Measurements from ENCODE around the gene METRN.
A peak's percentile ranks its signal among the peaks of the same experiment; 100 is the strongest.

DNA sequence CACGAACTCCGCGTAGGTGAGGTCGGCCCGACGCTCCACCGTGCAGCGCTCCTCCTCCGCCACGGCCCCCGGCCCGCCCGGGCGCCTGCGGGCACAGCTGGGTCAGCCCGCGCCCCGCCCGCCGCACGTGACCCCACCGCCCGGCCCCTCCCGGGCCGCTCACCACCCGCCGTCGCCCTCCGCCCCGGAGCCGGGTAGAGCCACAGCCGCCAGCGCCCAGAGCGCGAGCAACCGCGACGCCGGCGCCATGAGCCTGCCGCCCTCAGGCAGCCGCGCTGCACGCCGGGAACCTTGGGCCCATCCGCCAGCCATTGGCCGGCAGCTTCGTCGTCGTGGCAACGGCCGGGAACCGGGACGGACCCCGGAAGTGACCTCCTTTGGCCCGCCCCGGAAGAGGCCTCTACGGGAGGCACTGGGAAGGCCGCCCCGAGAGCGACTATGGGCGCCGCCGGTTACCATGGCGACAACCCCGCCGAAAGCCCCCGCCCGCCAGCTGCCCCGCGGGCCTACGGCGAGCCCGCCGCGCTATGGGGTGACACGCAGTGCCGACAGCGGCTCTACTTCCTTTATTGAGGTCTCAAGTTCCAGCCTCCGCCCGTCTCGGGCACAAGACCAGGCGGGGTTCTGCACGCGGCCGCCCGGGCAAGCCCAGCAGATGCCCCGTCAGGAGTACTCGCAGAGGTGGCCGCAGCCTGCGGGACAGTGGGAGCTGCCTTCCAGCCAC lies 30.7 kb upstream of the METRN start, which contains the start of gene JMJD8:
- TF ChIP-seq, protein P1, sequence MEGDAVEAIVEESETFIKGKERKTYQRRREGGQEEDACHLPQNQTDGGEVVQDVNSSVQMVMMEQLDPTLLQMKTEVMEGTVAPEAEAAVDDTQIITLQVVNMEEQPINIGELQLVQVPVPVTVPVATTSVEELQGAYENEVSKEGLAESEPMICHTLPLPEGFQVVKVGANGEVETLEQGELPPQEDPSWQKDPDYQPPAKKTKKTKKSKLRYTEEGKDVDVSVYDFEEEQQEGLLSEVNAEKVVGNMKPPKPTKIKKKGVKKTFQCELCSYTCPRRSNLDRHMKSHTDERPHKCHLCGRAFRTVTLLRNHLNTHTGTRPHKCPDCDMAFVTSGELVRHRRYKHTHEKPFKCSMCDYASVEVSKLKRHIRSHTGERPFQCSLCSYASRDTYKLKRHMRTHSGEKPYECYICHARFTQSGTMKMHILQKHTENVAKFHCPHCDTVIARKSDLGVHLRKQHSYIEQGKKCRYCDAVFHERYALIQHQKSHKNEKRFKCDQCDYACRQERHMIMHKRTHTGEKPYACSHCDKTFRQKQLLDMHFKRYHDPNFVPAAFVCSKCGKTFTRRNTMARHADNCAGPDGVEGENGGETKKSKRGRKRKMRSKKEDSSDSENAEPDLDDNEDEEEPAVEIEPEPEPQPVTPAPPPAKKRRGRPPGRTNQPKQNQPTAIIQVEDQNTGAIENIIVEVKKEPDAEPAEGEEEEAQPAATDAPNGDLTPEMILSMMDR (IDR thresholded peaks at IDR 0.05): peak in 1 of 4 experiments; percentile 30
- TF ChIP-seq POLR2A (IDR thresholded peaks at IDR 0.05): peak; percentile 32 to 49
